CD4-positive, alpha-beta T cell treated with Interleukin-15 for 1 hour (primary cell): Measurements from ENCODE around the gene STXBP3.
"Not testable (repeated sequence)": the region's sequence is repeated elsewhere in the genome, so short reads cannot be mapped to it uniquely, and the experiment has no call there.

Experiments
- DNase-seq: peaks from one replicate; pipeline ENCODE4 v3.0.0-alpha.2; 2020

The STXBP3 gene

DNA sequence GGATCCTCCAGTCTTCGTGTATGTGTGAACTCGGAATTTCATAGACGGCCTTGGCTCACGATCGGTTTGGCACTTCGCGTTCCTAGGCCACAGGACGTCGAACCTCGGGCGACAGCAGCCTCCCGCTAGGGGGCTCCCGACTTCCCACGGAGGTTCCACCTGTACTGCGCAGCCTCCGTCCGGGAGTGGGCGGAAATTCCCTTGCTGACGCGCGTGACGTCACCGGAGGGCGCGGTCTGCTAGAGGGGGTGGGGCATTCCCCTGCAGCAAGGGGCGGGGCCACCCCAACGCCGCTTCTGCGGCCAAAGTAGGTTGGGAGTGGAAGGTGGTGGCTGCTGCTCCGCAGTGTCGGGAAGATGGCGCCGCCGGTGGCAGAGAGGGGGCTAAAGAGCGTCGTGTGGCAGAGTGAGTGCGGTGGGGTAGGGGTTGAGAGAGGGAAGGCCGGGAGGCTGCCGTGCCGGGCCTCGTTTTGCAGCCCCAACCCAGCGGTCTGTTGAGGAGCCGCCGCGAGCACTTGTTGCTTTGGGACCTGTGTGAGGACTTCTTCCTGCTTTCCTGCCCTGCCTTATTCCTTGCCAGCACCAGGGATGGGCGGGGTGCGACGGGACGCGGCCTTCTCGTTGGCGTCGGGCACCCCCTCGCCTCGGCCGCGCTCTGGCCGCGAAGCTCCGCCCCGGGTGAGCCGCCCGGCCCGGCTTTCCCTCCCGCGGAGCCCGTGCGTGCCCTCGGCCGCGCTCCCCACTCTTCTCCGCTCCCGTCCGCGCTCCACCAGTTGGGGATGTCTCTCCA is at the start of gene STXBP3:
Gene STXBP3 (plus strand): TSS at position 293 of the 789 bp plus-strand sequence. CDS start 64 bp downstream, at position 357.
- peak; percentile 98 for DNase-seq

DNA sequence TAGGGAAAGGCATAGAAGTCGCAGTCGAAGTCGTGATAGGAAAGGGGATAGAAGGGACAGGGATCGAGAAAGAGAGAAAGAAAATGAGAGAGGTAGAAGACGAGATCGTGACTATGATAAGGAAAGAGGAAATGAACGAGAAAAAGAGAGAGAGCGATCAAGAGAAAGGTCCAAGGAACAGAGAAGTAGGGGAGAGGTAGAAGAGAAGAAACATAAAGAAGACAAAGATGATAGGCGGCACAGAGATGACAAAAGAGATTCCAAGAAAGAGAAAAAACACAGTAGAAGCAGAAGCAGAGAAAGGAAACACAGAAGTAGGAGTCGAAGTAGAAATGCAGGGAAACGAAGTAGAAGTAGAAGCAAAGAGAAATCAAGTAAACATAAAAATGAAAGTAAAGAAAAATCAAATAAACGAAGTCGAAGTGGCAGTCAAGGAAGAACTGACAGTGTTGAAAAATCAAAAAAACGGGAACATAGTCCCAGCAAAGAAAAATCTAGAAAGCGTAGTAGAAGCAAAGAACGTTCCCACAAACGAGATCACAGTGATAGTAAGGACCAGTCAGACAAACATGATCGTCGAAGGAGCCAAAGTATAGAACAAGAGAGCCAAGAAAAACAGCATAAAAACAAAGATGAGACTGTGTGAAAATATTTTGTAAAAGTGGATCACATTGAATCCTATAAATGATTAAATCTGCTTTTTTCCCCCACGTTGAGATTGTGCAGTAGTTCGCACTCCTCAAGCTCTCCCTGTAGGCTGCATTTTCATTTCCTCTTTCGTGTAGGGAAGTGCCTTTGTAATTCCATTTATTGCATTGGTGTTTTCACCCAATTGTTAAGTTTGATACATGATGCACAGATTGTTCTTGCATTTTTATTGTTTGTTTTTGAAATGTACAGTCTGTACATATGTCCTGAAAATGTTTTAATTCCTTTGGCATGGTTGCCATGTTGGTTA is 46.8 kb upstream of the STXBP3 start:
- DNase-seq = no peak

- no peak for DNase-seq
These were observed 45.2 kb upstream of the STXBP3 start for GRCh38 chr1:108701176-108701849.

DNA sequence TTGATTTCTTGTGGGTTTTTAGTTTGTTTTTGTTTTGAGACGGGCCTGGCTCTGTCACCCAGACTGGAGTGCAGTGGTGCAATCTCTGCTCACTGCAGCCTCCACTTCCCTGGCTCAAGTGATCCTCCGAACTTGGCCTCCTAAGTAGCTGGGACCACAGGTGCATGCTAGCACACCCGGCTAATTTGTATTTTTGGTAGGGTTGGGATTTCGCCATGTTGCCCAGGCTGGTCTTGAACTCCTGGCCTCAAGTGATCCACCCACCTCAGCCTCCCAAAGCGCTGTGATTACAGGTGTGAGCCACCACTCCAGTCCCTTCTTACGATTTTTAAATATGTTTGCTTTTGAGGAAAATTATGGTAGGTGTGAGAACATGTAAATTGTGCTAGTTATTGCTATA is 44.4 kb upstream of the STXBP3 start:
- not testable (repeated sequence) for DNase-seq

DNA sequence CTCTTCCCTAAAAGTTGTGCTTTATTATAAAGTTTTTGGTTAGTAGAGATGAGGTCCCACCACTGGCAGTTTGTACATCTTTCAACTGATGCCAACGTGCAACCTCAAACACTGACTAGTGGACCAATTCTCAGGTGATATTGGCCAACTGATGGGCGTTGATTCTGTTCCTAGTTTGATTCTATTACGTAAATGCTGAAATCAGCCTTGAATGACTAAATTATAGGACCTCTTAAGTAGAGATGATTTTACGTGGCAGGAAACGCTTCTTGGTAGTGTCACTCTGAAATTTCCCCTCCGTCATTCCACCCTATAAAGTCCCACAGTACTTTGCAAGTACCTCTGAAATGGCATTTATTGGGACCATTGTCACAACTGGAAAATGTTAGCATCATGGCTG is 42.5 kb upstream of the STXBP3 start:
- peak; percentile 25 for DNase-seq

- no peak for DNase-seq
These were observed 42.0 kb upstream of the STXBP3 start for GRCh38 chr1:108704496-108704895.

DNA sequence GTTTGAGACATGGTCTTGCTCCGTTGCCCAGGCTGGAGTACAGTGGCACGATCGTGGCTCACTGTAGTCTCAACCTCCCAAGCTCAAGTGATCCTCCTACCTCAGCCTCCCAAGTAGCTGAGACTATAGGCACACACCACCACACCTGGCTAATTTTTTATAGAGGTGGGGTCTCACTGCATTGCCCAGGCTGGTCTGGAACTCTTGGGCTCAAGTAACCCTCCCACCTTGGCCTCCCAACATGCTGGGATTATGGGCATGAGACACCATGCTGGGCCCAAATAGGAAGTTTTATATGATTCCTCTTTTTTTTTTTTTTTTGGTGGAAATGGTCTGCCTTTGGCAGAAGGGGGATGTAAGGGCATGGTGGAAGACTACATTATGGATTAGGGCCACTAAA is 39.8 kb upstream of the STXBP3 start:
- no peak for DNase-seq

GRCh38 chr1:108708691-108709660 is 37.5 kb upstream of the STXBP3 start:
- DNase-seq = peak; percentile 67

GRCh38 chr1:108712606-108713150 is 33.8 kb upstream of the STXBP3 start, which contains the start of gene FNDC7:
Gene FNDC7, plus strand, starts transcription at chr1:108712908. Its CDS starts 26 bp downstream, at chr1:108712934.
- DNase-seq = no peak

GRCh38 chr1:108715932-108716331 is 30.5 kb upstream of the STXBP3 start:
- DNase-seq = no peak

- DNase-seq = no peak
These were observed 29.8 kb upstream of the STXBP3 start for GRCh38 chr1:108716437-108717230.

DNA sequence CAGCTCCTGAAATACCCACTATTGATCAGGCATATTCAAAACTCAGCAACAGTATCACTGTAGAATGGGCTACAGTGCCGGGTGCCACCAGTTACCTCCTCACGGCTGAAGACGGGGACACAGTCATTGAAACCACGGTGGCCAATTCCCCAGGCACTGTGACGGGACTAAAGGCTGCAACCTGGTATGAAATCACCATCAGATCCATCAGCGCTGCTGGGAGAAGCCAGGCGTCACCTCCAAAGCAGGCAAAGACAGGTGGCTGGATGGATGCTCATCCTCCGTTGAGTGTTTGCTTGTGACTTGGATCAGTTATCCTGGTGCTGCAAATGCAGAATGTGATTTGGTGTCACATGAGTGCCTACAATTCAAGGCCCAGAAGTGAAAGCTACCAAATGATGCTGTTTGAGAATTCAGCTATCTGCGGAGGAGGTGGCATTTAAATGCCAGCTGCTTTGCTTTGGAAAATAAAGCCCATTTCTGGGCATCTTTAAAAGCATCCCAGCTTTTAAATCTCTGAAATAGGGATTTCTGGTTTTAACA is 28.6 kb upstream of the STXBP3 start:
- DNase-seq = no peak

- no peak for DNase-seq
These were observed 27.4 kb upstream of the STXBP3 start for GRCh38 chr1:108718927-108719655.

GRCh38 chr1:108719656-108720435 is 26.6 kb upstream of the STXBP3 start:
- DNase-seq = no peak

DNA sequence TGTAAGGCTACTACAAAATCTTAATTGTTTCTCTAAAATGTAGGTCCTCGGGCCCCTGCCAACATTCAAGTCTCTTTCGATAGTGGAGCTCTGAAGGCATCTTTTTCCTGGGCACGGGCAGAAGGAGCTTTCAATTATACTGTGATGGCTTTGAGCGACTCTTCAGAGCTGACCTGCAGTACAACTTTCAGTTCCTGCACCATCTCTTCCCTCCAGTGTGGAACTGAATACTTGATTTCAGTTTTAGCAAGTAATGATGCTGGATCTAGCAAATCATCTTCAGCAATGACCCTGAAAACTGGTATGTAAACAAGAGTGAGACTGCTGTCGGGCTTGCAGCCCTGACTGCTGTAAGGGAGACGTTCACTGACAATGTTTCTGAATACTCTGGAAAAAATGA is 24.2 kb upstream of the STXBP3 start:
- DNase-seq = no peak

- DNase-seq = no peak
These were observed 20.6 kb upstream of the STXBP3 start for GRCh38 chr1:108725906-108726305.

- no peak for DNase-seq
These were observed 18.0 kb upstream of the STXBP3 start for GRCh38 chr1:108728327-108728923.

DNA sequence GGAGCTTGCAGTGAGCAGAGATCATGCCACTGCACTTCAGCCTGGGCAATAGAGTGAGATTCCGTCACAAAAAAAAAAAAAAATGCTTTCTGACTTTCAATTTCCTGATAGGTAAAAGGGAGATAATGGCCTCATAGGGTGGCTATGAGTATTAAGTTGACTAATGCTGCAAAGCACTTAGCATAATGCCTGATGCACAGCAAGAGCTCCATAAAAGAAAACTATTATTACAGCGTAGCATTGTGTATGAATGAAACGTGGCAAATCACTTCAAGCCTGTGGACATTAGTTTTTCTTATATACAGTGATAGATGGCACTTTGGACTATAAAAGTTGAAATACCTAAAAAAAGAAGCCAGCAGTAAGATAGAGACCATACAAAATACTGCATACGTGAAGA is 17.0 kb upstream of the STXBP3 start:
- DNase-seq = no peak
